Right lobe of liver (tissue), 4 donors: ENCODE data around the gene PKDREJ.

ENCODE experiments used
- POLR2A ChIP-seq: fragments of 450-650 bp; IDR thresholded peaks from one replicate; pipeline ENCODE4 v1.6.1; 2017; ENCODE audit warnings: antibody characterized with exemption, mild to moderate bottlenecking
- TF ChIP-seq, protein P1 (sequence below), 4 donors: fragments of 200-600 bp in 3 of 4; fragments of 450-650 bp in 1 of 4; IDR thresholded peaks; one replicate each; pipeline versions ENCODE4 v1.5.1 to v1.8.0; 2016 to 2022; ENCODE audit warnings: antibody characterized with exemption in 4 of 4, mild to moderate bottlenecking in 2 of 4
- donor health status: DM: no; HTN: no; CAD: no.
- donor health status: DM: no; HTN: no; CAD: no.
- donor health status: DM: no; HTN: yes; CAD: no.

DNA sequence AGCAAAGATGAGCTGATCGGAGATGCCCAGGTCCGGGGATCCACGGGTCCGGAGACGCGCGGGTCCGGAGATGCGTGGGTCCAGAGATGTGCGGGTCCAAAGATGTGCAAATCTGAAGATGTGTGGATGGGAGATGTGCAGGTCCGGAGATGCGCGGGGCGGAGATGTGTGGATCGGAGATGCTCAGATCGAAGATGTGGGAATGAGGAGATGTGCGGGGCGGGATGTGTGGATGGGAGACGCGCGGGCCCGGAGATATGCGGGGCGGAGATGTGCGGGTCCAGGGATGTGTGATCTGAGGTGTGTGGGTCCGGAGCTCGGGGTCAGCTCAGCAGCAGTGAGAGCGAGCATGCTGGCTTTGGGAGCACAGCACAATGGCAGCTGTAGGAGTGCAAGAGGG lies 48.5 kb downstream of the PKDREJ start:
- no peak for TF ChIP-seq POLR2A
- TF ChIP-seq, protein P1, sequence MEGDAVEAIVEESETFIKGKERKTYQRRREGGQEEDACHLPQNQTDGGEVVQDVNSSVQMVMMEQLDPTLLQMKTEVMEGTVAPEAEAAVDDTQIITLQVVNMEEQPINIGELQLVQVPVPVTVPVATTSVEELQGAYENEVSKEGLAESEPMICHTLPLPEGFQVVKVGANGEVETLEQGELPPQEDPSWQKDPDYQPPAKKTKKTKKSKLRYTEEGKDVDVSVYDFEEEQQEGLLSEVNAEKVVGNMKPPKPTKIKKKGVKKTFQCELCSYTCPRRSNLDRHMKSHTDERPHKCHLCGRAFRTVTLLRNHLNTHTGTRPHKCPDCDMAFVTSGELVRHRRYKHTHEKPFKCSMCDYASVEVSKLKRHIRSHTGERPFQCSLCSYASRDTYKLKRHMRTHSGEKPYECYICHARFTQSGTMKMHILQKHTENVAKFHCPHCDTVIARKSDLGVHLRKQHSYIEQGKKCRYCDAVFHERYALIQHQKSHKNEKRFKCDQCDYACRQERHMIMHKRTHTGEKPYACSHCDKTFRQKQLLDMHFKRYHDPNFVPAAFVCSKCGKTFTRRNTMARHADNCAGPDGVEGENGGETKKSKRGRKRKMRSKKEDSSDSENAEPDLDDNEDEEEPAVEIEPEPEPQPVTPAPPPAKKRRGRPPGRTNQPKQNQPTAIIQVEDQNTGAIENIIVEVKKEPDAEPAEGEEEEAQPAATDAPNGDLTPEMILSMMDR (IDR thresholded peaks at IDR 0.05): no peak
